ENCODE data around the gene MPDU1. TPM values are rescaled to one million over a fixed set of nuclear protein-coding genes. Genes with fewer than 3 reads are reported as not detected.

Gene MPDU1
- total RNA-seq, 1 donor from 2014 or later, result 108 TPM

GRCh38 chr17:7563115-7563869, 20.4 kb upstream of the MPDU1 start:
- Mint-ChIP-seq H3K27me3 (ENCODE audit: insufficient read depth) (no peaks in the 10 kb centered on the region), H3K4me3 (peak overlapping the region; percentile 97), H3K9me3 (no peaks in the 10 kb centered on the region), H3K36me3 (ENCODE audit: low read depth) (peaks cover 24% of the 10 kb centered on the region), H3K27ac (peak overlapping the region; percentile 95), H3K4me1 (ENCODE audit: low read depth) (peaks cover 42% of the 10 kb centered on the region)
- DNase-seq (ENCODE audit: low spot score), result no peak
- intact Hi-C loops (cut with micrococcal nuclease), result no loop called here

DNA sequence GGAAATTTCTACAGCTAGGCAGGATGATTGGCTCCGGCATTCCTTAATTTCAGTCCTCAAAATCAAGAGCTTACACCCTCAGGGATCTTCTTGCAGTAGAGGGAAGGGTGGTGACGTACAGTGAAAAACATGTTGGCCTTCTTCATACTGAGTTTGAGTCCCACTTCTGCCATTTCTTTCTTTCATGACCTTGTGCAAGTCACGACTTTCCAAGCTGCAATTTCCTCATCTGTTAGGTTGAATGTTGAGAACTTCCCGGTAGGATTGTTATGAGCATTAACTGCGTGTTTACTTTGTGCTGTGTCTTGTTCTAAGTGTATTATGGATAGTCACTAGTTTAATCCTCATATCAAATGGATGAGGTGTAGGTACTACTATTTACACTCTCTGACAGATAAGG, 14.1 kb upstream of the MPDU1 start:
- Mint-ChIP-seq H3K27me3 (ENCODE audit: insufficient read depth) (peaks cover 2% of the 10 kb centered on the region), H3K27ac (no peak overlapping the region), H3K4me1 (ENCODE audit: low read depth) (peaks cover 23% of the 10 kb centered on the region), H3K4me3 (no peak overlapping the region), H3K9me3 (no peaks in the 10 kb centered on the region), H3K36me3 (ENCODE audit: low read depth) (peaks cover 51% of the 10 kb centered on the region)
- intact Hi-C loops (cut with micrococcal nuclease), result no loop called here
- no peak for DNase-seq (ENCODE audit: low spot score)

- no peak overlapping the region for H3K27ac Mint-ChIP-seq
- intact Hi-C loops (cut with micrococcal nuclease), result loop anchor here (5.0 kb wide), 1 partner anchor 677 kb away; the partner anchor contains the start of genes CTC1 and PFAS
- H3K4me1 Mint-ChIP-seq (ENCODE audit: low read depth), result peaks cover 30% of the 10 kb centered on the region
- peaks cover 2% of the 10 kb centered on the region for H3K27me3 Mint-ChIP-seq (ENCODE audit: insufficient read depth)
- DNase-seq (ENCODE audit: low spot score), result no peak
- peak overlapping the region; percentile 74 for H3K4me3 Mint-ChIP-seq
- peaks cover 56% of the 10 kb centered on the region for H3K36me3 Mint-ChIP-seq (ENCODE audit: low read depth)
- H3K9me3 Mint-ChIP-seq, result no peaks in the 10 kb centered on the region
Observed at GRCh38 chr17:7570351-7570750, 13.3 kb upstream of the MPDU1 start.

GRCh38 chr17:7572338-7572587, 11.4 kb upstream of the MPDU1 start:
- Mint-ChIP-seq H3K27ac (peak overlapping the region; percentile 100), H3K27me3 (ENCODE audit: insufficient read depth) (peaks cover 2% of the 10 kb centered on the region), H3K36me3 (ENCODE audit: low read depth) (peaks cover 68% of the 10 kb centered on the region), H3K9me3 (no peaks in the 10 kb centered on the region), H3K4me3 (peak overlapping the region; percentile 94), H3K4me1 (ENCODE audit: low read depth) (peaks cover 49% of the 10 kb centered on the region)
- intact Hi-C loops (cut with micrococcal nuclease), result loop anchor here (1.0 to 5.0 kb wide), 13 partner anchors 11 to 675 kb away; partner anchors contain the start of genes CTC1, EIF5A, GABARAP and KDM6B
- no peak for DNase-seq (ENCODE audit: low spot score)

GRCh38 chr17:7572588-7573323, 10.9 kb upstream of the MPDU1 start:
- peak; percentile 100 for DNase-seq (ENCODE audit: low spot score)
- H3K27ac Mint-ChIP-seq, result peak overlapping the region; percentile 100
- intact Hi-C loops (cut with micrococcal nuclease), result loop anchor here (1.0 to 5.0 kb wide), 13 partner anchors 11 to 675 kb away; partner anchors contain the start of genes CTC1, EIF5A, GABARAP and KDM6B
- peaks cover 68% of the 10 kb centered on the region for H3K36me3 Mint-ChIP-seq (ENCODE audit: low read depth)
- H3K4me1 Mint-ChIP-seq (ENCODE audit: low read depth), result peaks cover 54% of the 10 kb centered on the region
- peaks cover 2% of the 10 kb centered on the region for H3K27me3 Mint-ChIP-seq (ENCODE audit: insufficient read depth)
- H3K9me3 Mint-ChIP-seq, result no peaks in the 10 kb centered on the region
- H3K4me3 Mint-ChIP-seq, result peak overlapping the region; percentile 94

GRCh38 chr17:7573324-7574080, 10.2 kb upstream of the MPDU1 start:
- H3K27me3 Mint-ChIP-seq (ENCODE audit: insufficient read depth), result peaks cover 2% of the 10 kb centered on the region
- peaks cover 75% of the 10 kb centered on the region for H3K36me3 Mint-ChIP-seq (ENCODE audit: low read depth)
- peak overlapping the region; percentile 94 for H3K4me3 Mint-ChIP-seq
- intact Hi-C loops (cut with micrococcal nuclease), result loop anchor here (2.0 to 5.0 kb wide), 4 partner anchors 119 to 674 kb away; partner anchors contain the start of genes CTC1, GABARAP, KDM6B and PFAS
- H3K9me3 Mint-ChIP-seq, result no peaks in the 10 kb centered on the region
- peak overlapping the region; percentile 100 for H3K27ac Mint-ChIP-seq
- H3K4me1 Mint-ChIP-seq (ENCODE audit: low read depth), result peaks cover 61% of the 10 kb centered on the region
- DNase-seq (ENCODE audit: low spot score), result peak; percentile 86

DNA sequence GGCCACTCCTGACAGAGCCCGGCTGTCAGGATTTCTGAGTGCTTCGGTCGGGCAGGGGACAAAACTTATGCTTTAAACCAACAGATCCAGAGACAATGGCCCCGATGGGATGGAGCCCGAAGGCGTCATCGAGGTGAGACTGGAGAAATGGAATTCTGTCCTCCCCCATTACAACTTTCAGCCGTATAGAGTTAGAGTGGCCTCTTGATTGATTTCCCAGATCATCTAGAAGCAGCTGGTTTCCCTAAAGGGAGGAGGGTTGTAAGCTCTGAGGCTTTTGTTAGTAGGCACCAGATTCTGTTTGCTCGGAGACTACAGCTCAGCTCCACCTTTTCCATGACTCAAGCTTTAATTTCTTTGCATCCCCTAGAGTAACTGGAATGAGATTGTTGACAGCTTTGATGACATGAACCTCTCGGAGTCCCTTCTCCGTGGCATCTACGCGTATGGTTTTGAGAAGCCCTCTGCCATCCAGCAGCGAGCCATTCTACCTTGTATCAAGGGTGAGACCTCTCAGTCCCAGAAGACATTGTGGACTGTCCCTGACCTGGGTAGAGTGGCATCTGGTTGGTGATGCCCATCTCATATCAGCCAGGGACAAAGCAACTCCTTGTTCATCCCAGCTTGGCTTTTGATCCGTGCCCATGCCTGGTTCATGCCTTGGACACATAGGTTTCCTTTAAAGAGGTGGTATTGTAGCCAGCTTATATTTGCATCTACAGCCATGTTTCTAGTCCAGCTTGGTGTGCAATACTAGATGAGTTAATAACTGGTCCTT, 9.3 kb upstream of the MPDU1 start:
- DNase-seq (ENCODE audit: low spot score), result no peak
- peak overlapping the region; percentile 94 for H3K4me3 Mint-ChIP-seq
- peaks cover 68% of the 10 kb centered on the region for H3K4me1 Mint-ChIP-seq (ENCODE audit: low read depth)
- intact Hi-C loops (cut with micrococcal nuclease), result loop anchor here (5.0 kb wide), 1 partner anchor 673 kb away; the partner anchor contains the start of genes CTC1 and PFAS
- peak overlapping the region; percentile 100 for H3K27ac Mint-ChIP-seq
- H3K9me3 Mint-ChIP-seq, result no peaks in the 10 kb centered on the region
- peaks cover 81% of the 10 kb centered on the region for H3K36me3 Mint-ChIP-seq (ENCODE audit: low read depth)
- H3K27me3 Mint-ChIP-seq (ENCODE audit: insufficient read depth), result peaks cover 2% of the 10 kb centered on the region

DNA sequence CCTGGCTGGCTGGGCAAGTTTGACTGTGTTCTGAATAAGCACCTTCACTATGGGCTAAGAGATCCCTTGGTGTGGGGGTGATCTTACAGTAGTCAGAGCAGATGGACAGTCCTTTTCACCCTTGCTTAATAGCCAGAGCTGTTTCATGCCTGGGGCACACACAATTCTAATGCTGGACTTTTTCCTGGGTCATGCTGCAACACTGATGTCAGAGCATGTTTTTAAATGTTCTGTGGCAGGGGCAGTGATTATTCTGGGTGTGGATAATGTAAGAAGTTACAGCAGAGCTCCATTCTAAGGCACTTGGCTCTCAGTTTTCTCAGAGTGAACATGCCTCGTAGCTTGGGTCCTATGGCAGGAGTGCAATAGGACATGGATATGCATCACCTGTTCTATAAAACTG, 8.2 kb upstream of the MPDU1 start:
- Mint-ChIP-seq H3K4me1 (ENCODE audit: low read depth) (peaks cover 78% of the 10 kb centered on the region), H3K4me3 (peak overlapping the region; percentile 94)
- intact Hi-C loops (cut with micrococcal nuclease), result no loop called here

DNA sequence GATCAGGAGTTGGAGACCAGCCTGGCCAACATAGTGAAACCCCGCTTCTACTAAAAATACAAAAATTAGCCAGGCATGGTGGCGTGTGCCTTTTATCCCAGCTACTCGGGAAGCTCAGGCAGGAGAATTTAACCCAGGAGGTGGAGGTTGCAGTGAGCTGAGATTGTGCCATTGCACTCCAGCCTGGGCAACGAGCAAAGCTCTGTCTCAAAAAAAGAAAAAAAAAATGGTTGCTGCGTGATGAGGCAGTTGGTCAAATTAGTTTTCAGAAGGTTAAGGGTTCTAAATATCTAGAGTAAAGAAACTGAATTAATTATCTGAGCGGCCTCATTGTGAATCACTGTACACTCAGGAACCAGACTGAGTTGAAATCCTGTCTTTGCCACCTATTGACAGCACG, 7.7 kb upstream of the MPDU1 start:
- DNase-seq (ENCODE audit: low spot score), result no peak
- intact Hi-C loops (cut with micrococcal nuclease), result no loop called here
- Mint-ChIP-seq H3K4me3 (peak overlapping the region; percentile 94), H3K9me3 (no peaks in the 10 kb centered on the region), H3K36me3 (ENCODE audit: low read depth) (peaks cover 80% of the 10 kb centered on the region), H3K27ac (peak overlapping the region; percentile 46), H3K4me1 (ENCODE audit: low read depth) (peaks cover 81% of the 10 kb centered on the region), H3K27me3 (ENCODE audit: insufficient read depth) (peaks cover 2% of the 10 kb centered on the region)

More for the DNA sequence above, 8.2 kb upstream of the MPDU1 start:
- DNase-seq (ENCODE audit: low spot score), result no peak
- H3K9me3 Mint-ChIP-seq, result no peaks in the 10 kb centered on the region
- H3K36me3 Mint-ChIP-seq (ENCODE audit: low read depth), result peaks cover 80% of the 10 kb centered on the region
- H3K27me3 Mint-ChIP-seq (ENCODE audit: insufficient read depth), result peaks cover 2% of the 10 kb centered on the region
- peak overlapping the region; percentile 29 for H3K27ac Mint-ChIP-seq

- H3K4me3 Mint-ChIP-seq, result peak overlapping the region; percentile 94
- intact Hi-C loops (cut with micrococcal nuclease), result no loop called here
Observed at GRCh38 chr17:7576432-7576937, 7.2 kb upstream of the MPDU1 start.

DNA sequence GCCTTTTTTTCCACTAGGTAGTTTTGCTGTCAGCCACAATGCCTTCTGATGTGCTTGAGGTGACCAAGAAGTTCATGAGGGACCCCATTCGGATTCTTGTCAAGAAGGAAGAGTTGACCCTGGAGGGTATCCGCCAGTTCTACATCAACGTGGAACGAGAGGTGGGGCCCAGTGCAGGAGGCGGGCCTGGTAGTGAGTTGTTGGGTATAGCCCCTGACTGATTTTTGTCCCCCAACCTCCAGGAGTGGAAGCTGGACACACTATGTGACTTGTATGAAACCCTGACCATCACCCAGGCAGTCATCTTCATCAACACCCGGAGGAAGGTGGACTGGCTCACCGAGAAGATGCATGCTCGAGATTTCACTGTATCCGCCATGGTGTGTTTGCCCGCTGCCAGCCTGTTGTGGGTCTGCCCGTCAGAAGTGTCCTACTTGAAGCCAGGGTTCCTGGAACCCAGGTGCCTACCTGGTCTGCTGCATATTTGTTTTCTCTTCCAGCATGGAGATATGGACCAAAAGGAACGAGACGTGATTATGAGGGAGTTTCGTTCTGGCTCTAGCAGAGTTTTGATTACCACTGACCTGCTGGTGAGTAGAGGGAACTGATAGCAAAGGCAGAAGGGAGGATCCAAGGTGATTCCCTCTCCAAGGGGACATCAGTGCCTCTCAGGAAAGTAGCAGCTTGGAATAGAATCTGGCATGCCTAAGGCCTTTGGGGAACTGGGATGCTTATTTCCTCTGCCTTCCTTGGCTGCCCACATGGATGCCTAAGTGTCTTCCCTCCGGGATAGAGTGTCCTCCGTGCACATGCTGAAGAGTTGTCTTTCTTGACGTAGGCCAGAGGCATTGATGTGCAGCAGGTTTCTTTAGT, 6.1 kb upstream of the MPDU1 start:
- Mint-ChIP-seq H3K36me3 (ENCODE audit: low read depth) (peaks cover 76% of the 10 kb centered on the region), H3K9me3 (no peaks in the 10 kb centered on the region), H3K27ac (peak overlapping the region; percentile 31), H3K4me3 (peak overlapping the region; percentile 94), H3K27me3 (ENCODE audit: insufficient read depth) (peaks cover 2% of the 10 kb centered on the region), H3K4me1 (ENCODE audit: low read depth) (peaks cover 79% of the 10 kb centered on the region)
- intact Hi-C loops (cut with micrococcal nuclease), result loop anchor here (2.0 kb wide), 1 partner anchor 17 kb away; the partner anchor contains the start of gene SENP3
- no peak for DNase-seq (ENCODE audit: low spot score)

More at GRCh38 chr17:7576432-7576937, 7.2 kb upstream of the MPDU1 start:
- Mint-ChIP-seq H3K27me3 (ENCODE audit: insufficient read depth) (peaks cover 2% of the 10 kb centered on the region), H3K4me1 (ENCODE audit: low read depth) (peaks cover 81% of the 10 kb centered on the region), H3K9me3 (no peaks in the 10 kb centered on the region), H3K27ac (peak overlapping the region; percentile 46), H3K36me3 (ENCODE audit: low read depth) (peaks cover 78% of the 10 kb centered on the region)
- DNase-seq (ENCODE audit: low spot score), result no peak
